Esophagus muscularis mucosa (tissue), 3 donors: ENCODE results near the gene EPN1.

Experiments
- CTCF ChIP-seq, 3 experiments: fragments of 200-600 bp in 2 of 3; fragments of 450-650 bp in 1 of 3; sonication (generic) in 2 of 3; IDR thresholded peaks; one replicate each; pipeline ENCODE4 v1.5.1; 2017 to 2019; ENCODE audit warnings: antibody characterized with exemption in 3 of 3, mild to moderate bottlenecking in 2 of 3, moderate library complexity in 1 of 3
- POLR2AphosphoS5 ChIP-seq, 2 donors: sonication (generic); formaldehyde crosslinking; IDR thresholded peaks; one replicate each; pipeline ENCODE4 v1.6.1; 2017; ENCODE audit warnings: antibody characterized with exemption in 2 of 2

- TF ChIP-seq CTCF (IDR thresholded peaks at IDR 0.05), result peak; percentile 59 to 95 (median 72)
- peak in 1 of 2 donors; percentile 30 for TF ChIP-seq POLR2AphosphoS5 (IDR thresholded peaks at IDR 0.05)
These were observed 28.8 kb downstream of the EPN1 start for GRCh38 chr19:55703790-55704215.
